Fibroblast of lung (primary cell): ENCODE data around the gene PCGF5. TPM values are rescaled to one million over a fixed set of nuclear protein-coding genes. Genes with fewer than 3 reads are reported as not detected.
"Not testable (repeated sequence)": the region's sequence is repeated elsewhere in the genome, so short reads cannot be mapped to it uniquely, and the experiment has no call there.

Source experiments
- DNase-seq, 2 donors: peaks; one replicate each; pipeline versions ENCODE4 v3.0.0 to v3.0.0-alpha.2; 2010; ENCODE audit warnings: low read depth in 2 of 2
- H2AFZ ChIP-seq: 2 replicates; pipeline ENCODE4 v1.5.1; 2012; ENCODE audit warnings: low read length, control low read depth, inconsistent platforms
- H3K27ac ChIP-seq: 2 replicates; pipeline ENCODE4 v1.5.1; 2011; ENCODE audit warnings: low read length, control low read depth; ENCODE audit not compliant: insufficient read depth
- H3K27me3 ChIP-seq: 2 replicates; pipeline ENCODE4 v1.5.1; 2011; ENCODE audit warnings: mild to moderate bottlenecking, low read length; ENCODE audit not compliant: control insufficient read depth, insufficient read depth
- H3K36me3 ChIP-seq: 2 replicates; pipeline ENCODE4 v1.5.1; 2011; ENCODE audit warnings: low read length; ENCODE audit not compliant: control insufficient read depth, insufficient read depth
- H3K4me1 ChIP-seq: 2 replicates; pipeline ENCODE4 v1.5.1; 2011; ENCODE audit warnings: low read length; ENCODE audit not compliant: control insufficient read depth, insufficient read depth; ENCODE audit errors: extremely low read depth
- H3K4me2 ChIP-seq: 2 replicates; pipeline ENCODE4 v1.5.1; 2011; ENCODE audit warnings: low read length, control low read depth; ENCODE audit not compliant: insufficient read depth; ENCODE audit errors: extremely low read depth
- H3K4me3 ChIP-seq, 4 experiments: fragments of 200-600 bp in 1 of 4; sonication (generic) in 1 of 4; replicated peaks in 1 of 4; 2 replicates each; pipeline ENCODE4 v1.5.1; 2011 to 2016; ENCODE audit warnings: low read length in 4 of 4, low read depth in 3 of 4, mild to moderate bottlenecking in 3 of 4, control low read depth in 2 of 4, inconsistent platforms in 1 of 4, mixed read lengths in 1 of 4; ENCODE audit not compliant: insufficient read depth in 1 of 4; ENCODE audit errors: control extremely low read depth in 1 of 4
- H3K79me2 ChIP-seq: 2 replicates; pipeline ENCODE4 v1.5.1; 2012; ENCODE audit warnings: mild to moderate bottlenecking, low read length, inconsistent platforms; ENCODE audit not compliant: control insufficient read depth, insufficient read depth
- H3K9ac ChIP-seq: 2 replicates; pipeline ENCODE4 v1.5.1; 2011; ENCODE audit warnings: mild to moderate bottlenecking, low read length, control low read depth; ENCODE audit not compliant: insufficient read depth
- H3K9me3 ChIP-seq: 2 replicates; pipeline ENCODE4 v1.5.1; 2012; ENCODE audit warnings: low read depth, low read length; ENCODE audit not compliant: control insufficient read depth, insufficient read depth
- H4K20me1 ChIP-seq: 2 replicates; pipeline ENCODE4 v1.5.1; 2011; ENCODE audit warnings: low read length; ENCODE audit not compliant: control insufficient read depth, insufficient read depth; ENCODE audit errors: extremely low read depth
- EZH2 ChIP-seq: IDR thresholded peaks from 2 replicates; pipeline ENCODE4 v1.5.1; 2012; ENCODE audit warnings: low read length, control low read depth, mild to moderate bottlenecking; ENCODE audit errors: missing control alignments
- polyA plus RNA-seq, 2 donors: library from polyadenylated mRNA; depleted of rRNA in 1 of 2; stranded (reverse) in 1 of 2; unstranded in 1 of 2; fragments of >200 nt; gene quantifications; 2 replicates each; pipeline ENCODE4 v1.2.1, GENCODE V29; 2011 to 2012; ENCODE audit warnings: missing spikeins in 1 of 2
- total RNA-seq: library from RNA; depleted of rRNA; stranded (reverse); fragments of >200 nt; gene quantifications from 2 replicates; pipeline ENCODE4 v1.2.1, GENCODE V29; 2014
- TF ChIP-seq, protein P1 (sequence below), 2 donors: IDR thresholded peaks in 1 of 2; conservative IDR thresholded peaks in 1 of 2; 1 replicate in 1 of 2; 2 replicates in 1 of 2; pipeline ENCODE4 v1.5.1; 2011 to 2012; ENCODE audit warnings: low read length in 2 of 2, control low read depth in 1 of 2, inconsistent platforms in 1 of 2, low read depth in 1 of 2, mild to moderate bottlenecking in 1 of 2

Gene PCGF5
- total and polyA plus RNA-seq, 2 donors (not counting 1 experiment from before 2014, with no cell fraction given), result 31.3 to 31.5 TPM

DNA sequence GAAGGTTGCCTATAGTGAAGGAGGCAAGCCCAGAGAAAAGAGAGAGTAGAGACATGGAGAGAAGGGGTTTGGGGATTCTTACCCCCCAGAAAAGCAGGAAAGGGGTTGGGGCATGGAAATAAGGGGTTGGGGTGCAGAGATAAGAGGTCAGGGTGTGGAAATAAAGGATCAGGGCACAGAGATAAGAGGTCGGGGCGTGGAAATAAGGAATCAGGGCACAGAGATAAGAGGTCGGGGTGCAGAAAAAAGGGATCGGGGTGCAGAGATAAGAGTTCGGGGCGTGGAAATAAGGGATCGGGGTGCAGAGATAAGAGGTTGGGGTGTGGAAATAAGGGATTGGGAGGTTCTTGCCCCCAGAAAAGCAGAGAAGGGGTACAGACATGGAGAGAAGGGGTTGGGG, 85.5 kb downstream of the PCGF5 start:
- H2AFZ ChIP-seq, result not testable (repeated sequence)

DNA sequence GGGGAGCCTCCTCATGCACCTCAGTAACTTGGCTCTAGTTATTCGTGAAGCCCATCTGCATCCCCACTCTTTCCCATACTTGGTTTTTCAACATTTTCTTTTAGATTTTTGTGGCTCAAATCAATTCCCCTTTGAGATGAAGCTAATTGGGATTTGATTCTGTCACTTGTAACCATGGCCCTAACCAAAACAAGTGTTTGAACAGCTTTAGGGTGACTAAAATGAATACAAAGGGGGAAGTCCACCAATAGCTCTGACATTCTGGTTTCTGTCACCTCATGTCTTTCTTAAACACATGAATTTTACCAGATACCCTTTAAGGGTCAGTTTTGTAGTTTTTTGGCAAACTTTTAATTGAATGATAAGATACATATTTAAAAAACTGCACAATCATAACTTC, 87.0 kb downstream of the PCGF5 start:
- no peak for DNase-seq
- no peaks in the 10 kb centered on the region for H3K9me3 ChIP-seq
- H3K4me3 ChIP-seq, result no peak overlapping the region
- no peak overlapping the region for H3K9ac ChIP-seq
- no peak for TF ChIP-seq EZH2
- TF ChIP-seq, protein P1, sequence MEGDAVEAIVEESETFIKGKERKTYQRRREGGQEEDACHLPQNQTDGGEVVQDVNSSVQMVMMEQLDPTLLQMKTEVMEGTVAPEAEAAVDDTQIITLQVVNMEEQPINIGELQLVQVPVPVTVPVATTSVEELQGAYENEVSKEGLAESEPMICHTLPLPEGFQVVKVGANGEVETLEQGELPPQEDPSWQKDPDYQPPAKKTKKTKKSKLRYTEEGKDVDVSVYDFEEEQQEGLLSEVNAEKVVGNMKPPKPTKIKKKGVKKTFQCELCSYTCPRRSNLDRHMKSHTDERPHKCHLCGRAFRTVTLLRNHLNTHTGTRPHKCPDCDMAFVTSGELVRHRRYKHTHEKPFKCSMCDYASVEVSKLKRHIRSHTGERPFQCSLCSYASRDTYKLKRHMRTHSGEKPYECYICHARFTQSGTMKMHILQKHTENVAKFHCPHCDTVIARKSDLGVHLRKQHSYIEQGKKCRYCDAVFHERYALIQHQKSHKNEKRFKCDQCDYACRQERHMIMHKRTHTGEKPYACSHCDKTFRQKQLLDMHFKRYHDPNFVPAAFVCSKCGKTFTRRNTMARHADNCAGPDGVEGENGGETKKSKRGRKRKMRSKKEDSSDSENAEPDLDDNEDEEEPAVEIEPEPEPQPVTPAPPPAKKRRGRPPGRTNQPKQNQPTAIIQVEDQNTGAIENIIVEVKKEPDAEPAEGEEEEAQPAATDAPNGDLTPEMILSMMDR (conservative IDR thresholded peaks at IDR 0.05 in 1 of 2, IDR thresholded peaks at IDR 0.05 in 1 of 2; ENCODE audit: low read depth in 1 of 2, low read length in 2 of 2), result no peak
- no peak overlapping the region for H3K4me2 ChIP-seq
- H3K27me3 ChIP-seq, result no peaks in the 10 kb centered on the region
- H4K20me1 ChIP-seq, result no peaks in the 10 kb centered on the region
- no peaks in the 10 kb centered on the region for H3K4me1 ChIP-seq
- no peaks in the 10 kb centered on the region for H3K79me2 ChIP-seq
- no peak overlapping the region for H2AFZ ChIP-seq
- no peak overlapping the region for H3K27ac ChIP-seq
- H3K36me3 ChIP-seq, result no peaks in the 10 kb centered on the region

More for the DNA sequence above, 85.5 kb downstream of the PCGF5 start:
- not testable (repeated sequence) for H4K20me1 ChIP-seq, H3K9ac ChIP-seq, H3K4me2 ChIP-seq, H3K36me3 ChIP-seq, H3K27ac ChIP-seq, H3K4me3 ChIP-seq, H3K79me2 ChIP-seq, H3K27me3 ChIP-seq, H3K4me1 ChIP-seq, DNase-seq, H3K9me3 ChIP-seq

DNA sequence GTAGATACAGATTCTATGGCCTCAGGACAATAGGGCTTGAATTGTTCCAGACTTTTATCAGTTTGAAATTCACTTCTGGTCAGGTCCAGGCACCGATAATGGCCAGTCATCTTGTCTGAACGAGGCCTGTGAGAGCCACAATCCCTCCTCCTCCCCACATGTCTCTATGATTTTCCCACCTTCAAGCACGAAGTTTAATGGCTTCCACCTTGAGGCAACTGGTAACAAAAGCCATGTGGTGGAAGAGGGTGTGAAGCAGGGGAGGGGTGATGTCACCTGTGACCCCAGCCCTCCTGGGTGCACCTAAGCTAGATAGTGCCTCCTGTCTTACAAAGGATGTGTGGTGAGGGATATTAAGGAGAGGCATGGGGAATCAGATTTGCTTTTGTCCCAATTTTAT, 89.2 kb downstream of the PCGF5 start:
- Histone ChIP-seq H3K9ac (no peak overlapping the region), H3K9me3 (no peaks in the 10 kb centered on the region), H2AFZ (no peak overlapping the region), H4K20me1 (no peaks in the 10 kb centered on the region), H3K4me3 (no peak overlapping the region), H3K27me3 (no peaks in the 10 kb centered on the region), H3K79me2 (no peaks in the 10 kb centered on the region), H3K4me2 (no peak overlapping the region), H3K36me3 (no peaks in the 10 kb centered on the region), H3K4me1 (peaks cover 2% of the 10 kb centered on the region), H3K27ac (no peak overlapping the region)
- TF ChIP-seq, protein P1 (conservative IDR thresholded peaks at IDR 0.05 in 1 of 2, IDR thresholded peaks at IDR 0.05 in 1 of 2; ENCODE audit: low read depth in 1 of 2, low read length in 2 of 2), result no peak
- TF ChIP-seq EZH2, result no peak
- no peak for DNase-seq
